Activated CD4-positive, alpha-beta T cell treated with anti-CD3 and anti-CD28 coated beads, Interleukin-2, amount 50 U/mL, for 1 hour (primary cell): ENCODE data around the gene OTP.
"Not testable (repeated sequence)": the region's sequence is repeated elsewhere in the genome, so short reads cannot be mapped to it uniquely, and the experiment has no call there.

Experiments
- DNase-seq: peaks from one replicate; pipeline ENCODE4 v3.0.0-alpha.2; 2020

Gene OTP

GRCh38 chr5:77638763-77639671, 504 bp upstream of the OTP start:
- no peak for DNase-seq

GRCh38 chr5:77637170-77637997, 1.1 kb downstream of the OTP start:
- DNase-seq = no peak

GRCh38 chr5:77636641-77637169, 1.8 kb downstream of the OTP start:
- no peak for DNase-seq

- DNase-seq = no peak
Measured at GRCh38 chr5:77635917-77636640, 2.4 kb downstream of the OTP start.

GRCh38 chr5:77635067-77635916, 3.2 kb downstream of the OTP start:
- no peak for DNase-seq

GRCh38 chr5:77633709-77634108, 4.8 kb downstream of the OTP start:
- DNase-seq = no peak

GRCh38 chr5:77633207-77633675, 5.3 kb downstream of the OTP start:
- no peak for DNase-seq

GRCh38 chr5:77632526-77633206, 5.8 kb downstream of the OTP start:
- DNase-seq = no peak

- DNase-seq = no peak
Measured at GRCh38 chr5:77630114-77630680, 8.3 kb downstream of the OTP start.

GRCh38 chr5:77629509-77630113, 8.9 kb downstream of the OTP start:
- DNase-seq = no peak

GRCh38 chr5:77628840-77629508, 9.5 kb downstream of the OTP start:
- DNase-seq = no peak

- DNase-seq = no peak
Measured at GRCh38 chr5:77627869-77628674, 10.4 kb downstream of the OTP start.

GRCh38 chr5:77623203-77623740, 15.2 kb downstream of the OTP start:
- no peak for DNase-seq

- no peak for DNase-seq
Measured at GRCh38 chr5:77621440-77621839, 17.1 kb downstream of the OTP start.

- DNase-seq = no peak
Measured at GRCh38 chr5:77620405-77620804, 18.1 kb downstream of the OTP start.

GRCh38 chr5:77616920-77617319, 21.6 kb downstream of the OTP start:
- DNase-seq = no peak

GRCh38 chr5:77608927-77609326, 29.6 kb downstream of the OTP start:
- DNase-seq = not testable (repeated sequence)

- DNase-seq = no peak
Measured at GRCh38 chr5:77607324-77607723, 31.2 kb downstream of the OTP start.

GRCh38 chr5:77606279-77606678, 32.2 kb downstream of the OTP start:
- no peak for DNase-seq
